HepG2 (cell line): Measurements from ENCODE around the gene CSNK1D.

ENCODE experiments used
- KMT2A ChIP-seq: sonication (generic); formaldehyde crosslinking; IDR thresholded peaks from 2 replicates; pipeline ENCODE4 v1.4.0; 2020; ENCODE audit warnings: missing genetic modification reagents
- POLR2AphosphoS5 ChIP-seq: IDR thresholded peaks from 2 replicates; pipeline ENCODE4 v1.6.1; 2012; ENCODE audit warnings: low read depth, low read length
- TF ChIP-seq, protein P1 (sequence below): sonication (generic); formaldehyde crosslinking; IDR thresholded peaks from 2 replicates; pipeline ENCODE4 v1.8.0; 2022; ENCODE audit warnings: mild to moderate bottlenecking, missing genetic modification reagents, borderline replicate concordance
- TF ChIP-seq, protein P2 (sequence below): sonication (generic); formaldehyde crosslinking; IDR thresholded peaks from 2 replicates; pipeline ENCODE4 v1.5.0; 2020; ENCODE audit warnings: mild to moderate bottlenecking, missing genetic modification reagents, moderate library complexity

DNA sequence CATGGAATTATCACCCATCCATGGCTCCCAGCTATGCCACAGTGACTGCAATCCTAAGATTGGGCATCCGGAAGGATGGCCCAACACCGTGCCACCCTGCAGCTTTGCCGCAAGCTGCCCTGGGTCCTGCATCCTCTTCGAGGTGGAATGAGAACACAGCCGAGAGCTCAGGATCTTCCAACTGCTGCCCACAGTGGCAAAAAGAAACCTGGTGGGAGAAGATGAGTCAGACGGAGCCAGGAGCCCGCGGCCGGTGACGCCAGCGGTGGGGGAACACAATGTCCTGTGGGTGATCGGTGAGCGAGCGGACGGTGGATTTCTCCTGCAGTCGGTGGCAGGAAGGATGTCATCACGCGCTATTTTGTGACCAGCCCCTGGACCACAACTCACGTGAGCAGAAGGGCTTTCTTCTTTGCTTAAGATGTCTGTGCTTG lies 23.8 kb upstream of the CSNK1D start:
- TF ChIP-seq, protein P1, sequence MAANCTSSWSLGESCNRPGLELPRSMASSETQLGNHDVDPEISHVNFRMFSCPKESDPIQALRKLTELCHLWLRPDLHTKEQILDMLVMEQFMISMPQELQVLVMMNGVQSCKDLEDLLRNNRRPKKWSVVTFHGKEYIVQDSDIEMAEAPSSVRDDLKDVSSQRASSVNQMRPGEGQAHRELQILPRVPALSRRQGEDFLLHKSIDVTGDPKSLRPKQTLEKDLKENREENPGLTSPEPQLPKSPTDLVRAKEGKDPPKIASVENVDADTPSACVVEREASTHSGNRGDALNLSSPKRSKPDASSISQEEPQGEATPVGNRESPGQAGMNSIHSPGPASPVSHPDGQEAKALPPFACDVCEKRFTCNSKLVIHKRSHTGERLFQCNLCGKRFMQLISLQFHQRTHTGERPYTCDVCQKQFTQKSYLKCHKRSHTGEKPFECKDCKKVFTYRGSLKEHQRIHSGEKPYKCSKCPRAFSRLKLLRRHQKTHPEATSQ (CRISPR knock-in tag), result no peak
- TF ChIP-seq, protein P2, sequence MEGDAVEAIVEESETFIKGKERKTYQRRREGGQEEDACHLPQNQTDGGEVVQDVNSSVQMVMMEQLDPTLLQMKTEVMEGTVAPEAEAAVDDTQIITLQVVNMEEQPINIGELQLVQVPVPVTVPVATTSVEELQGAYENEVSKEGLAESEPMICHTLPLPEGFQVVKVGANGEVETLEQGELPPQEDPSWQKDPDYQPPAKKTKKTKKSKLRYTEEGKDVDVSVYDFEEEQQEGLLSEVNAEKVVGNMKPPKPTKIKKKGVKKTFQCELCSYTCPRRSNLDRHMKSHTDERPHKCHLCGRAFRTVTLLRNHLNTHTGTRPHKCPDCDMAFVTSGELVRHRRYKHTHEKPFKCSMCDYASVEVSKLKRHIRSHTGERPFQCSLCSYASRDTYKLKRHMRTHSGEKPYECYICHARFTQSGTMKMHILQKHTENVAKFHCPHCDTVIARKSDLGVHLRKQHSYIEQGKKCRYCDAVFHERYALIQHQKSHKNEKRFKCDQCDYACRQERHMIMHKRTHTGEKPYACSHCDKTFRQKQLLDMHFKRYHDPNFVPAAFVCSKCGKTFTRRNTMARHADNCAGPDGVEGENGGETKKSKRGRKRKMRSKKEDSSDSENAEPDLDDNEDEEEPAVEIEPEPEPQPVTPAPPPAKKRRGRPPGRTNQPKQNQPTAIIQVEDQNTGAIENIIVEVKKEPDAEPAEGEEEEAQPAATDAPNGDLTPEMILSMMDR (CRISPR knock-in tag), result no peak
- no peak for TF ChIP-seq POLR2AphosphoS5
- TF ChIP-seq KMT2A (CRISPR knock-in tag), result no peak
